Stimulated activated CD4-positive, alpha-beta T cell treated with anti-CD3 and anti-CD28 coated beads, Interleukin-1b, Interleukin-23, amount 100 ng/mL, for 24 hours (primary cell): ENCODE results near the gene PLXNA3.
"Not testable (repeated sequence)": the region's sequence is repeated elsewhere in the genome, so short reads cannot be mapped to it uniquely, and the experiment has no call there.

ENCODE experiments used
- DNase-seq, 4 experiments: peaks; one replicate each; pipeline ENCODE4 v3.0.0-alpha.2; 2020; ENCODE audit warnings: low read depth in 4 of 4, low spot score in 1 of 4

PLXNA3 gene

DNA sequence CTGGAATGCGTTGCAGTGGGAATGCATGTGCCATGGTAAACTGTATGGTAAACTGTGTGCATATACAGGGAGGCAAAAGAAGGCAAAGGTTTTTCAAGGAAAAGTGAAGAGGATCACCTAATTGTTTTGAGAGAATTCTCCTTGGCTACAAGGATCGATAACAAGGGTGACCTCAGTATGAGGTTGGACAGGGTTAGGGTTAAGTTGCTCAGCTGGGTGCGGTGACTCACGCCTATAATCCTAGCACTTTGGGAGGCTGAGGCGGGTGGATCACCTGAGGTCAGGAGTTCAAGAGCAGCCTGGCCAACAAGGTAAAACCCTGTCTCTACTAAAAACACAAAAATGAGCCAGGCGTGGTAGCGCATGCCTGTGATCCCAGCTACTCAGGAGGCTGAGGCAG lies 43.3 kb downstream of the PLXNA3 start:
- not testable (repeated sequence) for DNase-seq

DNA sequence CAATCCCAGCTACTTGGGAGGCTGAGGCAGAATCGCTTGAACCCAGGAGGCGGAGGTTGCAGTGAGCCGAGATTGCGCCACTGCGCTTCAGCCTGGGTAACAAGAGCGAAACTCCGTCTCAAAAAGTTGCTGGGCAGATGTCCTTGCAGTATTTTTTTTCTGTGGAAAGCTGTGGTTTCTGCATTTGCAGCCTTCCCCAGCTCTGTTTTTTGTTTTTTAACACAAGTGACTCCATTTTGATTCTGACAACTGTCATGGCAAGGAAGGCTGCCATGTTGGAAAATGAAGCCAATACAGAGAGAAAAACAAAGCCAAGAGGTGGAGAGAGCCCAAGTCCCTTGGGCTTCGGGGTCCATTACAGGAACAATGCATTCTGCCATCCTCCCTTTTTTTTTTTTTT lies 44.0 kb downstream of the PLXNA3 start:
- no peak for DNase-seq

DNA sequence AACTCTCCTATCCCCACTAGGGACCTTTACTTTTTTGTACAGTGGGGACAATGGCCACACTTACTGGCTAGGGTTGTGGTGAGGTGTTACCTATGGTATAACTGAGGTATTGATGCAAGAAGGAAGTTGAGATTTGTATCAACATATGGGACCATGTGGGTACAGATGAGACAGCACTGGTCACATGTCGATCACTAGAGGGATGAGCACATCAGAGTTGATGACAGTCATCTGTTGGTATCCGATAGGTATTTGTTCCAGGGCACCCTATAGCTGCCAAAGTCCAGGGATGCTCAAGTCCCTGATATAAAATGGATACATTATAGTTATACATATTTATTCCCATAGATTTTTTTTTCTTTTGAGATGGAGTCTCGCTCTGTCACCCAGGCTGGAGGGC lies 44.9 kb downstream of the PLXNA3 start:
- DNase-seq = no peak

DNA sequence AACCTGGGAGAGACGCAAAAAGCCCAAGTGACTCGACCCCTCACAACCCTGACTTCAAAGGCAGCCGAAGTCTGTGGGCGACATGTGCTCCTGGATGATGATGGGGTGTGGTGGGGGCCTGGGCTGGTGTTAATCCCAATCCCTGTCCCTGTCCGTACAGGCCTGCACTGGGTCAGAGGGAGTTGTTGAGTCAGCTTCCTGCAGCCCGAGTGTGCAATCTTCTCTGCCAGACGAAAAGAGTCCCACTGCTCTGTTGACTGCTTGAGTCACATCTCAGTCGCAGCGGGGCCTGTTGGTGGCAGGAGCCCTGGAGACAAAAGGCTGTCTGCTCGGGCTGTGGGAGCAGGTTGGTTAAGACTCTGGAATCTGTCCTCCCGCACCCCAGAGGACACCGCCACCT lies 47.7 kb downstream of the PLXNA3 start:
- DNase-seq = no peak

DNA sequence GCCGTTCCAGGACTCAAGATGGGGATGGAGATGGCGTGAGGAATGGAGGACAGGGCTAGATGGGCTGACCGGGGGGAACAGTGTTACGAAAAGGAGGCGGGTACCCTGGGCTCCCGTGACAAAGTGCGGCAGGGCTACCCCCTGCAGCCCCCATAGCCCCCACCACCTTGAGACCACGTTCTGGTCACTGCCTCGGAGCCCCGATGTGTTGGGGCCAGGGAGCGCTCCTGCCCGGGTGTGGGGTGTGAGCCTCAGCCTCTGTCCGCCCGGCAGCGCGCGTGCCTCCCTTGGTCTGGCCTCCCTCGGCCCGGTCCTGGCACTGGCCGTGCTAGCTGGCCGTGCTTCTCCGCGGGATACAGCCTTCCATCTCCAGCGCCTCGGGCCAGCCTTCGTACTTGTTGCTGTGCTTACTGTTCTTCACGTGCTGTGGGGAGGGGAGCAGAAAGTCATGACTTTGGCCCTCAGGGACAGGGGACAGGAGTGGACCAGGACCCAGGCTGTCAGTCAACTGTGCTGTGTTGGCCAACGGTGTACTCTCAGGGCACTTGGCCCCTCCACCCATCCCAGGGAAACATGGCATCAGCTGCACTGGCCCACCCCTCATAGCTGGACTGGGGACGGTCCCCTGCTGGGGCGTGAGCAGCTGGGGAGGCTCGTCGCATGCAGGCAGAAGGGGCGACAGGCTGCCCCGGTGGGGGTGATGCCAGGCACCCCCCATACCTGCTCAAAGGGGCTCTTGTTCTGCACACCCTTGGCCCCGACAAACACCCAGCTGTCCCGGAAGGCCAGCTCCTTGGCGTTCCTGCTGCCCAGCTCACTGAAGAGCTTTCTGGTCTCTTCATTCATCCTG lies 48.6 kb downstream of the PLXNA3 start:
- no peak for DNase-seq

DNA sequence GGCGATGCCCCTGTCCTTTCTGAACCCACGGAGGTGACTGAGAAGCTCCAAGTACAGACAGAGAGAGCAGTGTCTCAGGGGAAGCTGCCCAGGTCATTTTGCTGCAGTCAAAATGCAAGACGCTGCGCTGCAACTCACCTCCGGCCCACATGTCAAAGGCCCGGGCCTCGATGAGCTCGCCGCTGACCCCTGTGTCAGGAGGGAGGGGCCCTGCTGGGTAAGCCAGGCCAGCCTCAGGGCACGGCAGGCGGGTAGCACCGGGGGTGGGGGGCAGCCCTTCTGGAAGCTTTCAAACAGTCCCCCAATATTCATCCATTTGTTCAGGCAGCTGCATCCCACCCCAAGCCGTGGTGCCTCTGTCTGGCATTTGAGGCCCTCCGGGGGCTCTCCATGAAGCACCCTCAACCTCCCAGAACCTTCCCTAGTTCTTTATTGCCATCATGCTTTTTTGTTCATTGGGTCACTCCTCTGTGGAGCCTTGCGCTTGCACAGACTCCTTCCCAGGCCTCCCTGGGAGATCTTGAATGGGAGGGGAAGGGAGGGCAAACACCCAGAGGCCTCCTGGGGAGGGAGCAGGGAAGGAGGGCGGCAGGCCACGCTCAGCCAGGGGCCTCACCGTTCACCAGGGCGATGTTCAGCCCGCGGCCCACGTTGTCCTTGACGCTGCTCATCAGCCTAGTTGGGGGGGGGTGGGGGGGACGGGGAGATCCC lies 49.7 kb downstream of the PLXNA3 start:
- DNase-seq = no peak

DNA sequence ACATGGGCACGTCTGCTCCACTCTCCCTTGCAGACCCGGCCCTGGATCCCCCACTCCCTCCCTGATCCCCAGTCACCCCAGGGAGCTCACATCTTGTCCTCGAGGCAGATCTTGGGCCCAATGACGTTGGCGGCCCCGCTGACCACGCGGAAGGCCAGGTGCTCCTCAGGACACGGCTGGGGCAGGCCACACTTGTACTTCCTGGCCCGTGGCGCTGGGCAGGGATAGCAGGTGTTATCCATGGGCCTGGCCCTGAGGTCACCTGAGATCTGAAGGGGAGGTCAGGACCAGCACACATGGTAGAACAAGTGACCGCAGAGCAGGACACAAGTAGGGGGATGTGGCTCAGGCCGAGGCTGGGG lies 50.3 kb downstream of the PLXNA3 start:
- DNase-seq = no peak

DNA sequence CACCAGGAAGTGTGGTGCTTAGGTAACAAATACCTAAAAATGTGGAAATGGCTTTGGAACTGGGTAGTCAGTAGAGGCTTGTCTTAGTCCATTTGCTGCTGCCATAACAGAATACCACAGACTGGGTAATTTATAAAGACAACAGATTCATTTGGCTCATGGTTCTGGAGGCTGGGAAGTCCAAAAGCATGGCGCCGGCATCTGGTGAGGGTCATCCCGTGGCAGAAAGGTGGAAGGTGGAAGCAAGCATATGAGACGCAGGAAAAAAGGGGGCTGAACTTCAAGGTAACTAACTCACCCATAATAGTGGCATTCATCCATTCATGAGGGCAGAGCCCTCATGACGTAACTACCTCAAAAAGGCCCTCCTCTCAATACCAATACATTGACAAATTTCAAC lies 51.4 kb downstream of the PLXNA3 start:
- no peak for DNase-seq

DNA sequence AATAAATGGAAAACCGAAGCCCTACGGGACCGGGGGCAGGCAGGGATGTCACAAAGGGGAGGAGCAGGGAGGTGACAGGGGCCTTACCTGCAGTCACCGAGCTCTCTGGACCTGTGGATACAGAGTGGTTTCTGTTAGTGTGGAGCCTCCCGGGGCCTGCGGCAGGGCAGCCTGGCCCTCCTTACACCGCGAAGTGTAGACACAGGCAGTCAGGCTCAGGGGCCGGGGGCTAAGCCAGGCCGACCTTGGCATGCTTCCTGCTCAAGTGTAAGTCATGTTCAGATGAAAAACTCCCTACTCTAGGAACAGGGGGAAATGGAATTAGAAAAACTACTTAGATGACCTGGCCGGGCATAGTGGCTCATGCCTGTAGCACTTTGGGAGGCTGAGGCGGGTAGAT lies 53.7 kb downstream of the PLXNA3 start:
- DNase-seq = no peak

DNA sequence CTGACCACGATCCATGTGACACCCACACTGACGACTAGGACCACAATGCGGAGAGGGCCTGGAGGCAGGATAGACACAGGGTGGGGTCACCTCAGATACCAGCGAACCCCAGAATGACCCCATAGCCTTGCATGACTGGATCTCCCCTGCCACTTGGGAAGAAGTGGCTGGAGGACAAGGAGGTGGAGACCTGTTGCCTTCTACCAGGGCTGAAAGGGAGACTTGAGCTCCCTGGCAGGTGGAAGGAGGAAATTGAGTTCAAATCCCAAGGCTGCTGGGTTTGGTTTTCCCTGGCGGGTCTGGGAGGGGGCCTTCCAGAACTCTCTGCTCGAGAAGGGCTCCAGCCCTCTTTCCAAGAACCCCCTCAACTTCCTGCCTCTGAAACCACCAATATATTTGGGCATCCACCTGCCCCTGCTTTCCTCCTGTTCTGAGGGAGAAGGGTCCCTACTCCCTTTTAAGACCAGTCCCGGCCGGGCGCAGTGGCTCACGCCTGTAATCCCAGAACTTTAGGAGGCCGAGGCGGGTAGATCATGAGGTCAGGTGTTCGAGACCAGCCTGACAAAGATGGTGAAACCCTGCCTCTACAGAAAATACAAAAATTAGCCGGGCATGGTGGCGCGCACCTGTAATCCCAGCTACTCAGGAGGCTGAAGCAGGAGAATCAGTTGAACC lies 54.9 kb downstream of the PLXNA3 start:
- no peak for DNase-seq

DNA sequence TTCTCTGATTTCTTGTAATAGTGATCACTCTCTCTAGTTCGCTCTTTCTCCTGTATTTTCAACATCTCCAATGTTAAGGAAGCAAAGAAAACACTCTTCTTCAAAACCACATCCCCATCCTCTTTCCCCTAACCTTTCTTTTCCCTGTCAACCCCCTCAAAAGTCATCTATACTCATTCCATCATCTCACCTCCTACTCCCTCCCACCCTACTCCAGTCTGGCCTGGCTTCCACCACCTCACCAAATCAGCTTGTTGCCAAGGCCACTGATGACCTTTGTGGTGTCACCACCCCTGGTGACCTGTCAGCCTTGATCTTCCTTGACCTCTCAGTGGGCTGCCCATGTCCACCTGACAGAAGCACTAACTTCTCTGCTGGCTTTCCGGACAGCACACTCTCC lies 55.6 kb downstream of the PLXNA3 start:
- no peak for DNase-seq

DNA sequence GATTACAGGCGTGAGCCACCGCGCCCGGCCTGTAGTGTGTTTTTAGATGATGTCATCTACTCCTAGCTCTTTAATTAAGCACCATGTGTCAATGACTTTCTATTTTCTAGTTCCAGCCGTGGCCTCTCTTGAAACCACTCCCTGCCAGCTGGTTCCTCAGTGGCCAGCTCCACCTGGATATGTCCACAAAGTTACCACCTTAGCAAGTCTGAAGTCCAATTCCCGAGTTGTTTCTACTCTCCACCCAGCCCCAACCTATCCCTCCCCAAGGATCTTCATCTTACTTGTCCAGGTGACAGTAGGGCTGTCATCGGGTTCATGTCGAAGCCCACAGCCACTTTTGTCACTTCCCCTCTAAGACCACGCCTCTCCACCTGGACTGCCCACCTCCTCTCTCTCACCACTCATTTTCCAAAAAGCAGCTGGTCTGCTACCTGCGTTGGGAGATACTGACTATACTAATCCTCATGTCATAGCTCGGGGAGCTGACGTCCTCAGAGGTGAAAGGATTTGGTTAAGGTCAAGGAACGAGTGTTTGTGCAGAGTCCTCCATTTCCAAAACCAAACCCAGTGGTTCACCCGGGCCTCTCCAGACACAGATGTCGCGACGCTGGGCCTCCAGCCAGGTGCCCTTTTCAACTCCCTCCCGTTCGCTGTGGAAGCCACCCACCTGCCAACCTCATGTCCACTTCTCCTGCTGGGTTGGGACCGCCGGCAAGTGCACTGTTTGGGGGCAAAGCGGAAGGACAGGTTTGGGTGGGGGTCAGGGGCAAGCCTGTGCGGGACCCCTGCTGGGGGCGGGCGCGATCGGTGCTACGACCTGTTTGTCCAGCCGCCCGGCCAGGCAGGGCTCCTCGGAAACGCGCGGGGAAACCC lies 57.2 kb downstream of the PLXNA3 start:
- no peak for DNase-seq

DNA sequence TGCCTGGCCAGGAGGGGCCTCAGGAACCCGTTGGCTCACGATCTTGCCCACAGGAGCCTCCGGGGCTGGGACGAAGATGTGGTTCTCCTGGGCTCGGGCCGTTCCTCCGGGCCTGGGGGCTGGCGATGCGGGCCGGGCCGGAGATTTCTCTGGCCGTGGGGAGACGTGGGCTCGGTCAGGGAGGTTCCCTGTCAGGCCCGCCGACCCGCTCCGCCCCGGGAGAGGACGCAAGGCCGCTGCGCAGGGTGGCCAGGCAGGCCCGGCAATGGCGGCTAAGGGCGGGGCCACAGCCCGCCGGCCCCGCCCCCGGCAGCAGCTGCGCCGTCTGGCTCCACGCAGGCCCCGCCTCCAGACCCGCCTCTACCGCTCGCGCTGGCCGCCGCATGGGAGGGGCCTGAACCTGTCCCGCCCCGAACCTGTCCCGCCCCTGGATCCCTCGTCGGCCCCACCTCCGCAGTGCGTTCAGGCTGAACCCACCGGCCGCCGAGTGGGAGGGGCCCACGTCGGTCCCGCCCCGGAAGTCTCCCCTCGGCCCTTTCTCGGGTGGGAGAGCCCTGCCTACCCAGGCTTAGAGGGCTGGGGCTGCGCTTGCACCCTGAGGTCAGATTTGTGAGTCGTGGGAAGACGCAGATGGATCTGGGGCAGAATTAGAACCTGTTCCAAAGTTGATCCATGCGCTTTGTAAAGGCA lies 58.0 kb downstream of the PLXNA3 start, which contains the start of gene FAM3A:
FAM3A (minus strand) TSS at position 267 of the 690 bp plus-strand sequence. CDS start 460 bp downstream, outside the sequence.
- DNase-seq = peak; percentile 79 to 87 (median 82)

DNA sequence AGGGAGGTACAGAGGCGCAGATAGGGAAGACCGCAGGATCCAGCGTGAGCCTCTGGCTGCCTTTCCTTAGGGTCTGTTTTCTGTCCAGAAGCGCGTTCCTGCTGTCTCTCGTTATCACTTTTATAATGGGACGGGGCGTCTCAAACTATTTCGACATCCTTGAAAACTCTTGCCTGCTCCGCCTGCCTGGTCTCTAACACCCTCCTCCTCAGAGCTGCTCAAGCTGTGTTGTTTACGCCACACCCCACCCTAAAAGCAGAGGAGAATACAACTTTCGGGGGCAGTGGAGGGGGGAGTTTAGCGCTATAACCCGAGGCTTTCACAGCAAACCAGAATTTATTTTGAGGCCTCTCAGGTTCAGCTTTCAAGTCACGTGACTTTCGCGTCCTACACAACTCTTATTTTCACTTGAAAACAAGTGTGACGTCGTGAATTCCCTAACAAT lies 58.6 kb downstream of the PLXNA3 start:
- DNase-seq = no peak

DNA sequence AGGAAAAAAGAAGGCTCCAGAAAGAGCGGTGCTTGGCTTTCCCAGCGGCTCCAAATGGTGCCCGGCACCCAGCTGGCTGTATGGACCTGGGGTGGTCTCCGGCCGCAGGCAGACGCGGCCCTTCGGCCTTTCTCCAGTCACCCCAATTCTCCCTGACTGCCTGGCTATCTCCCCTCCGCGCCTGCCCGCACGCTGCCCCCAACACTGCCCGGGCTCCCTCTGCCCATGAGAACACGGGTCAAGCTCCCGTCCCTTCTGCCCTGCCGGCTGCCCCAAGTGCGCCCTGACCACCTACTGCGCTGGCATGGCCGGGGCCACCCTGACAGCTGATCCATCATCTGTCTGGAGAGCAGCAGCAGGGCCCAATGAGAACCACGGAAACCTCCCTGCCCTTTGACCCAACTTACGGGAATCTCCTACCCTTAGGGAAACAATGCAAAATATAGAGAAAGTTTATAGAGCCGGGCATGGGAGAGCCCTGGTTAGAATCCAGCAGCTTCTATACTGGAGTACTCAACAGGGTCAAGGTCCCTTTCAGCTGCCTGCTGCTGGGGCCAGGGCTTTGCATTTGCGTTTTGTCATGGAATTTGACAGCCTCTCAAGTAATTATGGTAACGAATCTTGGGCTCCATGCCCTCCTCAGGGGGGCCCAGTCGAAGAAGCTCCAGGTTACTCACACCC lies 59.2 kb downstream of the PLXNA3 start:
- no peak for DNase-seq

DNA sequence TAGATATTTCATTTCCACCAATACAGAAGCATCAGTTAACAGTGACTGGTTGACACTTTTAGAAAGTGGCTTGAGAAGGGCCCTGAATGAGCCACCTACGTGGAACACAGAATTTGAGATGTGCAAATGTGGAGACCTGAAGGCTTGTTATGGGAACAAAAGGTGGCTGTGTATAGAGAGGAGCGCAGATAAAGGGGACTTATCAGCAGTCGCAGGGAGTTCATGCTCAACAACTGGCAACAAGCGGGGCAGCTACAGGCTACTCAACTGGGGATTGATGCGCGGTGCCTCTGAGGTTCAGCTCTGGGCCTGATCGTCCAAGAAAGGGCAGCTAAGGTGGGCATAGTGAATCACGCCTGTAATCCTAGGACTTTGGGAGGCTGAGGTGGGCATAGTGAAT lies 61.3 kb downstream of the PLXNA3 start:
- no peak for DNase-seq

DNA sequence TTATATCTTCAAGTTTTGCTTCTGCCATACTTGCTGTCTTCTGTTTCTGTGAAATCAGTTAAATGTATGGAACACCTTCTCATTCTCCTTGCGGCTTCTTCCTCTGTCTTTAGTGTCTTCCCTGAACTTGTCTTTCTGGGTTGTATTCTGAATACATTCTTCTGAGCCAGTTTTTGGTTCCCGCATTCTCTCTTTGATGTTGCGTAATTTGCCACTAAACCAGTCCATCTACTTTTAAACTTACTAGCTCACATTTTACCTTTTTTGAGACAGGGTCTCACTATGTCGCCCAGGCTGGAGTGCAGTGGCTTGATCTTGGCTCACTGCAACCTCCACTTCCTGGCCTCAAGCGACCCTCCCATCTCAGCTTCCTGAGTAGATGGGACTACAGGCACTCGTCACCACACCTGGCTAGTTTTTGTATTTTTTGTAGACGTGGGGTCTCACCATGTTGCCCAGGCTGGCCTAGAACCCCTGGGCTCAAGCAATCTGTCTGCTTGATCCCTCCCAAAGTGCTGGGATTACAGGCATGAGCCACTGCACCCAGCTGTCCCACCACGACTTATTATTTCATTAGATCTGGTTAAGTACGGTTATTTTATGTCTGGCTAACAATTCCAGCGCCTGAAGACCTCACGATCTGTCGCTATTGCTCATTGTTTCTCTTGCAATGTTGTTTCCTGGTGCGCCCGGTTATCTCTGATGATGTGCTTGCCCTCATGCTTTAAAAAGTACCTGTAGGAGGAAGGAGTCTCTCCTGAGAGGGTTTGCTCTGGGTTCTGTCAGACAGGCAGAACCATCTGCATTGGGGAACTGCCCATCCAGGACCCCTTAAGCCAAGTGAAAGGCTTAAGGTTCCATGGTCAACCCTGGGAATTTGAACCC lies 67.8 kb downstream of the PLXNA3 start:
- no peak for DNase-seq

DNA sequence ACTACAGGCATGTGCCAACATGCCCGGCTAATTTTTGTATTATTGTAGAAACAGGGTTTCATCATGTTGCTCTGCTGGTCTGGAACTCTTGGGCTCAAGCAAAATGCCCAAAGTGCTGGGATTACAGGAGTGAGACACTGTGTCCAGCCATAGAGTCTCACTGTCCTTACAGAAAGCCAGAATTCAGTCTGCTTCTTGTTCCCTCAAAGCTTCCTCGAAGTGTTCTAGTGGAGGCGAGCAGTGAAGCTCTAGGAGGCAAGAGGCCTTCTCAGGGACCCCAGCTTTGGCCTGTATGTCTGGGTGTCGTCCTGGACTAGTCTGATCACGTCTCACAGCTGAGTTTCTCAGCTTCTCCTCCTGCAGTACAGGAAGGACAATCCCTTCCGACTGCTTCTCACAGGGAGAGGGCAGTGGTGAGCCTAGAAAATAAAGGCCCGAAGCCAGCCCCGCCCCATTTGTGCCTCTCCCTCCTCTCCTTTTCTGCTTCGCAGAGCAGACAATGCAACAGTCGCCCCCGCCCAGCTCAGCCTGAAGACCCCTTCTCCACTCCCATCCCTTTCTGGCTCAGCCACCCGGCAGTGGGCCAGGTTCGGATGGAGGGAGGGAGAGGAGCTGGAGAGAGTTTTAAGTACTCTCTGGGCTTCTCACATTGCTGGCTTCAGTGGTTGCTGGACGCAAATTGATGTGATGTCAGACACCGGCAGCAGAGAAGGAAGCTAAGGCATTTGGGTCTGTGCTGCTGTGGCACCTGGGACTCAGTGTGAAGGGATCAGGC lies 69.0 kb downstream of the PLXNA3 start:
- DNase-seq = peak in 3 of 4 experiments; percentile 33 to 51 (median 36)
